ENCODE measurements around the gene GLIPR2.
A peak's percentile ranks its signal among the peaks of the same experiment; 100 is the strongest.
"Not testable (repeated sequence)": the region's sequence is repeated elsewhere in the genome, so short reads cannot be mapped to it uniquely, and the experiment has no call there.

The GLIPR2 gene

DNA sequence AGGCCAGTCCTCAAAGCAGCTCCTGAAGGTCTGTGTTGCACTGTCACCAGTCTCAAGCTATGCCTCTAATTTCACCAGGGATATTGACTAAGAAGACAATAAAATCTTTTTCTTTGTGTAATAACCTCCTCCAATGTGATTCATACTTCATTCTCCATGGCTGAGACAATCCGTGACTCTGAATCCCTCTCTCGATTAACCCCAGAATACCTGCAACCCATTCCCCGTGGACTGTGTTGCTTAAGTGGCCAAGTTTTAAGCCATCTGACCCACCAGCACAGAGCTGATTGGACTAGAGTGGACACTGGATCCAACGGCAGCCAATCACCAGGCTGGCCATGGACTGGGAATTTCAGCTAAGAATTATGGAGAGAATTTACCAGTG lies 27.2 kb downstream of the GLIPR2 start:
- DNase-seq (ENCODE audit: low read depth) = no peak

DNA sequence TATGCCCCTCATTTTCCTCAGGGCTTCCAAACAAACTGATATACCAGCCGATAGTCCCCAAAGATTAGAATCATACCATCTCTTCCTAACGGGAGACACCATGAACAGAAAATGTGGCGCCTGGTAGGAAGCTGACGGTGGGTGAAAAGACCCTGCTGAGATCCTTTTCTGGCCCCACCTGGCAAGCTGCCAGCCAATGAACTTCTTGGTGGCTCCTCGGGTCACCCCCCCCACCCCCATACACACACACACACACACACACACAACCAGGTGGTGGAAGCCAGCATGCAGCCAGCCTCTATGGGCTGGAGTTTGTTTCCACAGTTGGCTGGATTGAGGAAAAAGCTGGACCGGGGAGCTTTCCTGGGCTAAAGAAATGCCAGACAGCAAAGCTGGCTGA lies 27.8 kb downstream of the GLIPR2 start:
- no peak for DNase-seq (ENCODE audit: low read depth)

DNA sequence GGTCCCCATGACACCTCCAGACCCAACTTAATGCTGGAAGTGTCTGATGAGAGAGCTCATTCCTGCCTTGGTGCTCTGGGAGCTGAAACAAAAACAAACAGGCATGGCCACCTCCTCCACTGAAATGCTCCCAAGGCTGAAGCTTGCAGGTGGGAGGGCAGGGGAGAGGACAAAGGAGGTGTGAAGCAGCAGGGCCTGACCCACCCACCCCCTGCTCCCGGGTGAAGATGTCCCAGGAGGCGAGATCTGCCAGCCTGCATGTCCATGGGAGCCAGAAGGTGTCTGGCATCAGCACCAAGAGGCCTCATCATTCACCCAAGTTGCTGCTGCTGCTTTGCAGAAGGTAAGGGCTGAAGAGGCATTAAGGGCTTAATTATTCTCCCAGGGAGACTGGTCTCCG lies 28.5 kb downstream of the GLIPR2 start:
- DNase-seq (ENCODE audit: low read depth) = no peak

DNA sequence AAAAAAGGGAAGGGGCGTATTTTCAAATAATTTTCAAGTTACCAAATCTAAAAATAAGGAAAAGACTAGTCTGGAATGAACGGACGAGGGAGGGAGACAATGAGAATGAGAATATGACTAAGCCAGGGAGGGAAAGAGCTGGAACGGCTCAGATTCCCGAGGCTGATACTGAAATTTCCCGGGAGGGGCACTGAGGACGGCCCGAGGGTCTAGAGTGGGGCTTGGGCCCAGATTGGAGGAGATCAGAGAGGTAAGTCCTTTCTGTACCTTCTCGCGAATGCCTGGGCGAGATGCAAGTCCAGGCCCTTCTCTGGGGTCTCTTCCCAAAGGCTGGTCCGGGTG lies 29.3 kb downstream of the GLIPR2 start:
- DNase-seq (ENCODE audit: low read depth) = no peak

DNA sequence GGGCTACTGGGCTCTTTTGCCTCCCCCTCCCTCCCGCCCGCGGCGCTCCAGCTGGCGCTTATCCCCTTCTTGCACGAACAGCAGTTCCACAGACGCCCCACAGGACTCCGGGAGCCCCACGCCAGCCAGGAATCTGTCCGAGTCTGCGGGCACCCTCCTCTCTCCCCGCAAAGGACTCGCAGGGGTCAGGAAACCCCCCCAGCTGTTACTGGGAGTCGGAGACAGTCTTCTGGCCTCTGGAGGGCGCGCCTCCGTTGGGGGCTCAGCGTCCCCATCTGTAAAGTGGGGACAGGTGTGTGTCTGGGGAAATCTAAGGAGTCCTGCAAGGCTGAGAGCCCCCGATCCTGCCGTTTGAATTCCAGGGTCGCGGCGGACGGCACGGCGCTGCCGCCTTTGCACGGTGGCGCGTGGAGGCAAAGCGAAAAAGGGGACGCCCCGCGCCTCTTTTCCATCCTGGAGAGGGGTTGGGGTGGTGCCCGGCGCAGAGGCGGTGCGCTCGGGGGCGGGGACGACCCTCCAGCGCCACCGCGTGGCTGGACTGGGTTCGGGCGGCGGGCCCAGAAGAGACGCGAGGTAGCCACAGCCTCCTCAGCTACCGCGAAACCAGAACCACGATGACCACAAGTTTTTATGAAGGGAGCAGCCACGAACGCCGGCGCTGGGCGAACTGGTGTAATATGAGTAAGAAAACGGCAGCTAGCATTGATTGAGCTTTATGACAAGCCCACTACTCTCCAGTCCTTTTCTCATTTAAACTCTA lies 29.8 kb downstream of the GLIPR2 start:
- peak; percentile 68 for DNase-seq (ENCODE audit: low read depth)

DNA sequence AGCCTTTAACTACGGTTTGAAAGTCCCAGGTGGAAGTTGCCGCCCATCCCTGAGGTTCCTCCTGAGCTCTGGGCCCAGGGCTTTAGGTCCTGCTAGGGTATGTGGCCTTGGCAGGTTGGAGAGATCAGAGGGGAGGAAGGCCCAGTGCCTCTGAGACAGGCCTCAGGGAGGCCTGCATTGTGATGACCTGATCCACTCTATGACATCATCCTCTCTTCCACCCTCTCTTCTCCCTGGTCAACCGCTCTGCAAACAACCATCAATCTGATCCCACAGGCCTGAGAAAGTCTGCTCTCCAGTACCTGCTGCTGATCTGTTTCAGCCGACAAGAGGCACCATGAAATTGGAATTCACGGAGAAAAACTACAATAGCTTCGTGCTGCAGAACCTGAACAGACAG lies 32.6 kb downstream of the GLIPR2 start, which contains the start of gene CCIN:
Gene CCIN (plus strand): TSS at position 223 of the 400 bp plus-strand sequence. CDS start 115 bp downstream, at position 338.
- no peak for DNase-seq (ENCODE audit: low read depth)

DNA sequence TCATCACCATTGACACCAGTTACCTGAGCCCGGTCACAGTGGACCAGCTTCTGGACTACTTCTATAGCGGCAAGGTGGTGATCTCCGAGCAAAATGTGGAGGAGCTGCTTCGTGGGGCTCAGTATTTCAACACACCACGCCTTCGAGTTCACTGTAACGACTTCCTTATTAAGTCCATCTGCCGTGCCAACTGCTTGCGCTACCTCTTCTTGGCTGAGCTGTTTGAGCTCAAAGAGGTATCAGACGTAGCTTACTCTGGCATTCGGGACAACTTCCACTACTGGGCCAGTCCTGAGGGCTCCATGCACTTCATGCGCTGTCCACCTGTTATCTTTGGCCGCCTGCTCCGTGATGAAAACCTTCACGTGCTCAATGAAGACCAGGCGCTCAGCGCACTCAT lies 33.2 kb downstream of the GLIPR2 start:
- no peak for DNase-seq (ENCODE audit: low read depth)

DNA sequence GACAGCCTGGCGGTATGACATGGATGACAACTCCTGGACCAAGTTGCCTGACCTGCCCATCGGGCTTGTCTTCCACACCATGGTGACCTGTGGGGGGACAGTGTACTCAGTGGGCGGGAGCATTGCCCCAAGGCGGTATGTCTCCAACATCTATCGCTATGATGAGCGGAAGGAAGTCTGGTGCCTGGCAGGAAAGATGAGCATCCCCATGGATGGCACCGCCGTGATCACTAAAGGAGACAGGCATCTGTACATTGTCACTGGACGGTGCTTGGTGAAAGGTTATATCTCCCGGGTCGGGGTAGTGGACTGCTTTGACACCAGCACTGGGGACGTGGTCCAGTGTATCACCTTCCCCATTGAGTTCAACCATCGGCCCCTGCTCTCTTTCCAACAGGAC lies 34.0 kb downstream of the GLIPR2 start:
- no peak for DNase-seq (ENCODE audit: low read depth)

DNA sequence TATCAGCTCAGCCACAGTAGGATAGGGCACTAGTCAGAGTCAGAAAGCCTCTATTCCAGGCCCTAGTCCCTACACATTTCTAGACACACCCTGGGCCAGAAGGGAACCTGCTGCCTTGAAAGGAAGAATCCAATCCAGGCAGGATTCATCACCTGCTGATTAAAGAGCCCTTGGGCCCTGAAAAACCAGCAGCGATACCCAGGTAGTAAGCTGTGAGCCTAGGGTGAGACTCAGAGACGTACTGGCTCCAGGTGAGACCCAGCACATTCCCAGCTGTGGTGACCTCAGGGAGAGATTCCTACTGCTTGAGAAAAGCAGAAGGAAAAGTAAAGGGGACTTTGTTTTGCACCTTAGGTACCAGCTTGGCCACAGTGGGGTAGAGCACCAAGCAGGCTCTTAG lies 37.3 kb downstream of the GLIPR2 start:
- no peak for DNase-seq (ENCODE audit: low read depth)

DNA sequence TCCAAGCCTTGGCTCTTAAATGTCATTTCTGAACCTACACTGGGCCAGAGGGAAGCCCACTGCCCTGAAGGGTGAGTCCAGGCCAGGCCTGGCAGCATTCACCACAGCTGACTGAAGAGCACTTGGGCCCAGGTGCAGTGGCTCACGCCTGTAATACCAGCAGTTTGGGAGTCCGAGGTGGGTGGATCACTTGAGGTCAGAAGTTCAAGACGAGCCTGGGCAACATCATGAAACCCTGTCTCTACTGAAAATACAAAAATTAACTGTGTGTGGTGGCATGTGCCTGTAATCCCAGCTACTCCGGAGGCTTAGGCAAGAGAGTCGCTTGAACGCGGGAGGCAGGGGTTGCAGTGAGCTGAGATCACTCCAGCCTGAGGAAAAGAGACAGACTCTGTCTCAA lies 37.7 kb downstream of the GLIPR2 start:
- DNase-seq (ENCODE audit: low read depth) = no peak

DNA sequence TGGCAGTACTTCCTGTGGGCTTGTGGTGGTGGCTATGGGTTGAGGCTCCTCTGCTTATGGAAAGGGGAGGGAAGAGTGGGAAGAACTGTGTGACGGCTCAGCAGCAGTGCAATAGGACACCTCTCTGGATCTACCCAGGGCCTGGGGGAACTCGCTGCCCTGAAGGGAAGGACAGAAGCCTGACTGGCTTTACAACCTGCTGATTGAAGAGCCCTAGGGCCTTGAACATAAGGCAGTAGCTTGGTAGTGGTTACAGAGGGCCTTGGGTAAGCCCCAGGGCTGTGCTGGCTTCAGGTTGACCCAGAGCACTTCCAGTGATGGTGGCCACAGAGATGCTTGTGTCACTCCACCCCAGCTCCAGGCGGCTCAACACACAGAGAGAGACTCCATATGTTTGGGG lies 38.2 kb downstream of the GLIPR2 start:
- DNase-seq (ENCODE audit: low read depth) = no peak

DNA sequence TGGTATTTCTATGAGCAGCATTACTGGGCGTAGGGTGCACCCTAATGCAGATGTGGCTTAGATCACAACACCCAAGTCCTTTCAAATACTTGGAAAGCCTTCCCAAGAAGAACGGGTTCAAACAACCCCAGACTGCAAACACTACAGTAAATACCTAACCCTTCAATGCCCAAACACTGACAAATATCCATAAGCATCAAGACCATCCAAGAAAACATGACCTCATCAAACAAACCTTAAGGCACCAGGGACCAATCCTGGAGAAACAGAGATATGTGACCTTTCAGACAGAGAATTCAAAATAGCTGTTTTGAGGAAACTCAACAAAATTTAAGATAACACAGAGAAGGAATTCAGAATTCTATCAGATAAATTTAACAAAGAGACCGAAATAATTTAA lies 38.7 kb downstream of the GLIPR2 start:
- not testable (repeated sequence) for DNase-seq (ENCODE audit: low read depth)

DNA sequence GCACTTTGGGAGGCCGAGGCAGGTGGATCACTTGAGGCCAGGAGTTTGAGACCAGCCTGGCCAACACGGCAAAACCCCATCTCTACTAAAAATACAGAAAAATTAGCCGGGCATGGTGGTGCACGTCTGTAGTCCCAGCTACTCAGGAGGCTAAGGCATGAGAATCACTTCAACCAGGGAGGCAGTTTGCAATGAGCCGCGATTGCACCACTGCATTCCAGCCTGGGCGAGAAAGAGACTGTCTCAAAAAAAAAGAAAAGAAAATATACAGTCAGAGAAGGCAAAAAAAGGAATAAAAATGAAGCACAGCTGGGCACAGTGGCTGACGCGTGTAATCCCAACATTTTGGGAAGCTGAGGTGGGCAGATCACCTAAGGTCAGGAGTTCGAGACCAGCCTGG lies 40.0 kb downstream of the GLIPR2 start:
- not testable (repeated sequence) for DNase-seq (ENCODE audit: low read depth)

DNA sequence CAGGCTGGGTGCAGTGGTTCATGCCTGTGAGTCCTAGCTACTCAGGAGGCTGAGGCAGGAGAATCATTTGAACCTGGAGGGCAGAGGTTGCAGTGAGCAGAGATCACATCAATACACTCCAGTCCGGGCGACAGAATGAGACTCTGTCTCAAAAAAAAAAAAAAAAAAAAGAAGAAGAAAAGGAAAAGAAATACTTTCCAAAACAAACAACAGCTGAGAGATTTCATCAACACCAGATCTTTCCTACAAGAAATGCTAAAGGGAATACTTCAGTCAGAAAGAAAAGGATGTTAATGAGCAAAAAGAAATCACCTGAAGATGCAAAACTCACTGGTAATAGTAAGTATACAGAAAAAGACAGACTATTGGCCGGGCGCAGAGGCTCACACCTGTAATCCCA lies 41.0 kb downstream of the GLIPR2 start:
- no peak for DNase-seq (ENCODE audit: low read depth)

DNA sequence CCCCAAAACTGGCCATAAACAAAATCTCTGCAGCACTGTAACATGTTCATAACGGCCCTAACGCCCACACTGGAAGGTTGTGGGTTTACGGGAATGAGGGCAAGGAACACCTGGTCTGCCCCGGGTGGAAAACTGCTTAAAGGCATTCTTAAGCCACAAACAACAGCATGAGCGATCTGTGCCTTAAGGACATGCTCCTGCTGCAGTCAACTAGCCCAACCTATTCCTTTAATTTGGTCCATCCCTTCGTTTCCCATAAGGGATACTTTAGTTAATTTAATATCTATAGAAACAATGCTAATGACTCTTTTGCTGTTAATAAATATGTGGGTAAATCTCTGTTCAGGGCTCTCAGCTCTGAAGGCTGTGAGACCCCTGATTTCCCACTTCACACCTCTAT lies 43.7 kb downstream of the GLIPR2 start:
- not testable (repeated sequence) for DNase-seq (ENCODE audit: low read depth)

DNA sequence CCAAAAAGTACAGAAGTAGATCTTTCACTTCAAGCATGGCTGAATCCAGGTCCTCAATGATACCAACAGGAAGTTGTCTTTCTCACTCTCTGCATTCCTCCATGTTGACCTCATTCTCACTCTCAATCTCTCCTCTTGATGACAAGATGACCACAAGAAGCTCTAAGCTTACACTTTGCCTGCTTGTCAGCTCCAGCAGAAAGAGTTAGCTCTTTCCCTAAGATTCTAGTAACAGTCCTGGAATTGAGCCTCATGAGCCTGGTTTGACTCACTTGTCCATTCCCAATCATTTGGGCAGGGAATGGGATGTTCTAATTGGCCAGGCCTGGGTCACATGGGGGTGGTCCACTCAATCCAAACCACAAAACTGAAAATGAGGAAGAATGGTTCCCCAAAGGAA lies 50.9 kb downstream of the GLIPR2 start:
- no peak for DNase-seq (ENCODE audit: low read depth)

DNA sequence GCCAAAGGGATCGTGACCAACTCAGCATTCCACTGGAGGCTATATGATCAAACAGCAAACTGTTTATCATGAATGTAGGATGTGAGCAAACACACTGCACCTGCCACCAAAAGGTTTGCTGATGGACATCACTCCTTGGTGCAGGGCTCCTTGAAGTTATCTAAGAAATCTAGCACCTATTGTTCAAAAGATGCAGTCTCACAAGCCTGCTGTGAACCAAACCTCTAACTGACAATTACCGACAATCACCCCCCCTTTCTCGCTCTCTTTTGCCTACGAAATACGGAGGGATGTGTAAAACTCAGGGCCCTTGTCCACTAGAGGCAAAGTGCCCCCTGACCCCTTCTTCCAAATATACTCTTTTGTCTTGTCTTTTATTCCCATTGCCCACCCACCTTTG lies 51.7 kb downstream of the GLIPR2 start:
- DNase-seq (ENCODE audit: low read depth) = no peak

DNA sequence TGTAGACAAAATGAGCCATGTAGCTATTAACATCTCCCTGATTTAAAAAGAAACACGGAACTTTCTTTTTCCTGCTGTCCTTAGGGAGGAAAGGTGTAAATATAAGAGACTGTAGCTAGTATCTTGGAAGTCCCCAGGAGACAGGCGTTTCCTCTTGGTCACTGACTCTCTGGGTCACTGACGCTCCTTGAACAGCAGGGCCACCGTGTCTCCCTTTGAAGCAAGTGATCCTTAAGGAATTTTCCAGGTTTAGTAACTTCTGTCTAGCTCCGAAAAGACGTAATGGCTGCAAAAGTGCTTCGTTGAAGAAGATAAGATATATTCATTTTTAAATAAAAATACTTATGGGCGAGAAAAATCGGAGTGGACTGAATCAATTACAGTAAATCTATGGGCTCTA lies 53.4 kb downstream of the GLIPR2 start:
- DNase-seq (ENCODE audit: low read depth) = no peak

DNA sequence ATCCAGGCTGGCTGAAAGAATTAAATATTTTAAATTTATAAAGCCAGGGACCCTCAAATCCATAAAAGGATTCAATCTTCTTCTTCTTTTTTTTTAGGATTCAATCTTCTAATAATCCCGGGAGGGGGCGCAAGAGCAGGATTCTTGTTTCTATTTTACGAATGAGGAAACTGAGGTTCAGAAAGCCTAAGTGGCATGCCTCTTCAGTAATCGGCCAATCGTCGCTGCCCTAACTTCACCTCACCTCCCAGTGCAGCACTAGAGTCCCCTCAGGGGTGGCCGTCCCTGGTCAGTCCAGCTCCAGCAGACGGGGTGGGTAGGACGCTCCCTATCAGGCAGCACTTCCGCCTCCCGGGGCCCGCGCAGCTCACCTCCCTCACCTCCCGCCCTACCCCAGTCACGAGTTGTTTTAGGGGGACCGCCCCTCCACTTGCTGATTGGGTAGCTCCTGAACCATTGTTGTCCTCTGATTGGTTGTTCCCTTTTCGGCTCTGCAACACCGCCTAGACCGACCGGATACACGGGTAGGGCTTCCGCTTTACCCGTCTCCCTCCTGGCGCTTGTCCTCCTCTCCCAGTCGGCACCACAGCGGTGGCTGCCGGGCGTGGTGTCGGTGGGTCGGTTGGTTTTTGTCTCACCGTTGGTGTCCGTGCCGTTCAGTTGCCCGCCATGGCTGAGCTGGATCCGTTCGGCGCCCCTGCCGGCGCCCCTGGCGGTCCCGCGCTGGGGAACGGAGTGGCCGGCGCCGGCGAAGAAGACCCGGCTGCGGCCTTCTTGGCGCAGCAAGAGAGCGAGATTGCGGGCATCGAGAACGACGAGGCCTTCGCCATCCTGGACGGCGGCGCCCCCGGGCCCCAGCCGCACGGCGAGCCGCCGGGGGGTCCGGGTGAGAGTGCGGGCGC lies 54.1 kb downstream of the GLIPR2 start, which contains the start of gene CLTA:
Gene CLTA (plus strand): TSS at position 534 of the 902 bp plus-strand sequence. CDS start 136 bp downstream, at position 670.
- DNase-seq (ENCODE audit: low read depth) = peak; percentile 93

DNA sequence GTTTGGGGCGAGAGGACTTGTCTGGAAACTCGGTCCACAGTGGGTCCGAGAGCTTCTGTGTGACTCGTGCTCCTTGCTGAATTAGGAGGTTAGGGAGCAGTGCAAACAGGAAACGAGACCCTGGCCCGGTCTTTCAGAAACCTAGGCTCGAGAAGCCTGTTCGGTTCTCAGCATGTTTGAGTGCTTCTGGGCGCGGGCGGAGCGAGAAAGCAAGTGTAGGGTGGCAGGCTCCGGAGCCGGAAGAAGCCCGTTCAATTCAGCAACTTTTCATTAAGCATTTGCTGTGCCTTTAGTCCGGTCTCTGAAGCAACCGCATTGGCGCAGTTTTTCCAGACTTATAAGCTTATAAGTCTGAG lies 54.7 kb downstream of the GLIPR2 start:
- peak; percentile 29 for DNase-seq (ENCODE audit: low read depth)

DNA sequence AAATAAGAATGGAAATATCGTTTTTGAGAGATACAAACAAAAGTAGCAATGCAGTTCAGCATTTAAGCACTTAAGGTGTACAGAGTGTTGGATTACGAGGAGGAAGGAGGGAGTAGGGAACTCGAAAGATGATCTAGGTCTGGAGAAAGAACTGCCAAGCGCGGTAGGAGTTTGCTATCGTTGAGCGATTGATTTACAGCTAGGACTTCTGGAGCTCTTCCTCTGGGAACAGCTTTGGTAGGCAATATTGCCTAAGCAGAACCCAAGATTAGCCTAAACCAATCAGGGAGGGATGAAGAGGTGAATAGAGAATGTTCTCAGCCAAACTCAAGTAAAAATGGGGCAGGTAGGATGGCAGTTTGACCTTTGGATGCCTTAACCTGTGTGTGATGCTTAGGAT lies 55.2 kb downstream of the GLIPR2 start:
- DNase-seq (ENCODE audit: low read depth) = no peak

DNA sequence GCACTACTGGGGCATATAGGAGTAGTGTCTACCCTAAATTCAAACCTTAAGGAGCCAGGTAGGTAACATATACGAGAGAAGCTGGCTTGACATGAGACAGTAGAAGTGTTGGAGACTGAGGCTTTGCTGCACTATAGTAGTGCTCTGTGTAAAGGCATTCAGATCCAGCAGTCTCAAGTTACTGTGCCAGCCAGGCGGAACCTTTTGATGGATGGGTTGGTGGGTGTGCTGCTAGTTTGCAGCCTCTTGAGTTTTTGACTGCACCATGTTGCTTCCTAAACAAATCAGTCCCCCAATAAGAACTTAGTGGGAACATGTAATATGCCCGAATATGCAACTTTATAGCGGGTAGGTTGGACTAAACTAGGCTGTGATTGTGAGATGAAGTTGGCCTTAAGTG lies 55.7 kb downstream of the GLIPR2 start:
- DNase-seq (ENCODE audit: low read depth) = no peak

DNA sequence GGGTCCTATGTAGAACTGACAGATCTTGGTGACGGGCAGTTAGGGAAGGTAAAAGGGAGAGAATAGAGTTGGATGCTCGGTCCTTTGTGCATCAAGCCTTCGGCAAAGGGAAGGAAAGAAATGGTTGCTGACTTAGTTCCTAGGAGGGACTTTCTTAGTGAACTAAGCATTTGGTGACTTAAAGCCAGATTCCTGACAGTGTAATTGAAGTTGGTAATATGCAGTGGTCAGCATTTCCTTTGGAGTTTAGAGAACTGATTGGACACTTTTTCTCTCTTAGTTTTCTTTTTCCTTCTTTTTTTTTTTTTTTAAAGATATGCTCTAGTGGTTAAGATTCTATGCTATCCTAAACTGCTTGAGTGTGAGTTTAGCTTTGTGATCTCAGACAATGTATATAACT lies 56.5 kb downstream of the GLIPR2 start:
- DNase-seq (ENCODE audit: low read depth) = no peak

All from T follicular helper cell (primary cell).